ENCODE data around the gene RYR2. TPM values are rescaled to one million over a fixed set of nuclear protein-coding genes. Genes with fewer than 3 reads are reported as not detected.

Gene RYR2
- total RNA-seq, 1 experiment from 2014 or later: 0.03 TPM

DNA sequence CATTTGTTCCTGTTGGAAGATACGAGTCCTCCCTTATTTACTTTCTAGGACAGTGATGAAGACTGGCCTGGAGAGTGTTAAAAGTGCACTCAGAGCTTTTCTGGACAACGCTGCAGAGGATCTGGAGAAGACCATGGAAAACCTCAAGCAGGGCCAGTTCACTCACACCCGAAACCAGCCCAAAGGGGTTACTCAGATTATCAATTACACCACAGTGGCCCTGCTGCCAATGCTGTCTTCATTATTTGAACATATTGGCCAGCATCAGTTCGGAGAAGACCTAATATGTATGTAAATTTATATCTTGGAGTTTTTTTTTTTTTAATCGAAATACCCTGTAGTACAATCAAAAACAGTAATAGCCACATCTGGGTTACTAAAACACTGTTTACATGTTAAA lies 658.2 kb downstream of the RYR2 start:
- H3K9me3 ChIP-seq (ENCODE audit: control insufficient read depth, insufficient read depth, low read depth, low read length): no peaks in the 10 kb centered on the region
- no peaks in the 10 kb centered on the region for H3K27me3 ChIP-seq (ENCODE audit: control insufficient read depth, insufficient read depth, low read length)
- no peaks in the 10 kb centered on the region; the same call in 1 of the 2 replicates for H3K36me3 ChIP-seq (ENCODE audit: control insufficient read depth, insufficient read depth, low read length)
- in situ Hi-C loops (cut with HindIII; ENCODE audit: low pct_unique_long_range_greater_than_20kb, low sequenced_read_pairs) (no loop called here), intact Hi-C loops (cut with micrococcal nuclease; ENCODE audit: unreplicated experiment) (no loop called here)
- BruUV-seq (replicated peaks): no TSS peak
- no peak overlapping the region for H3K27ac ChIP-seq (ENCODE audit: low read length)
- ATAC-seq: no peak
- no peaks in the 10 kb centered on the region for H3K4me1 ChIP-seq (ENCODE audit: control insufficient read depth, insufficient read depth, low read length)
- no peak for DNase-seq (ENCODE audit: low read depth, low spot score)
- no peak overlapping the region for H3K4me3 ChIP-seq (ENCODE audit: low read depth in 2 of 2, low read length in 2 of 2)
- CTCF ChIA-PET: no interaction called here
- POLR2A ChIA-PET: no interaction called here
- TF ChIP-seq, protein P1, sequence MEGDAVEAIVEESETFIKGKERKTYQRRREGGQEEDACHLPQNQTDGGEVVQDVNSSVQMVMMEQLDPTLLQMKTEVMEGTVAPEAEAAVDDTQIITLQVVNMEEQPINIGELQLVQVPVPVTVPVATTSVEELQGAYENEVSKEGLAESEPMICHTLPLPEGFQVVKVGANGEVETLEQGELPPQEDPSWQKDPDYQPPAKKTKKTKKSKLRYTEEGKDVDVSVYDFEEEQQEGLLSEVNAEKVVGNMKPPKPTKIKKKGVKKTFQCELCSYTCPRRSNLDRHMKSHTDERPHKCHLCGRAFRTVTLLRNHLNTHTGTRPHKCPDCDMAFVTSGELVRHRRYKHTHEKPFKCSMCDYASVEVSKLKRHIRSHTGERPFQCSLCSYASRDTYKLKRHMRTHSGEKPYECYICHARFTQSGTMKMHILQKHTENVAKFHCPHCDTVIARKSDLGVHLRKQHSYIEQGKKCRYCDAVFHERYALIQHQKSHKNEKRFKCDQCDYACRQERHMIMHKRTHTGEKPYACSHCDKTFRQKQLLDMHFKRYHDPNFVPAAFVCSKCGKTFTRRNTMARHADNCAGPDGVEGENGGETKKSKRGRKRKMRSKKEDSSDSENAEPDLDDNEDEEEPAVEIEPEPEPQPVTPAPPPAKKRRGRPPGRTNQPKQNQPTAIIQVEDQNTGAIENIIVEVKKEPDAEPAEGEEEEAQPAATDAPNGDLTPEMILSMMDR (IDR thresholded peaks at IDR 0.05): no peak
- TF ChIP-seq, protein P2, sequence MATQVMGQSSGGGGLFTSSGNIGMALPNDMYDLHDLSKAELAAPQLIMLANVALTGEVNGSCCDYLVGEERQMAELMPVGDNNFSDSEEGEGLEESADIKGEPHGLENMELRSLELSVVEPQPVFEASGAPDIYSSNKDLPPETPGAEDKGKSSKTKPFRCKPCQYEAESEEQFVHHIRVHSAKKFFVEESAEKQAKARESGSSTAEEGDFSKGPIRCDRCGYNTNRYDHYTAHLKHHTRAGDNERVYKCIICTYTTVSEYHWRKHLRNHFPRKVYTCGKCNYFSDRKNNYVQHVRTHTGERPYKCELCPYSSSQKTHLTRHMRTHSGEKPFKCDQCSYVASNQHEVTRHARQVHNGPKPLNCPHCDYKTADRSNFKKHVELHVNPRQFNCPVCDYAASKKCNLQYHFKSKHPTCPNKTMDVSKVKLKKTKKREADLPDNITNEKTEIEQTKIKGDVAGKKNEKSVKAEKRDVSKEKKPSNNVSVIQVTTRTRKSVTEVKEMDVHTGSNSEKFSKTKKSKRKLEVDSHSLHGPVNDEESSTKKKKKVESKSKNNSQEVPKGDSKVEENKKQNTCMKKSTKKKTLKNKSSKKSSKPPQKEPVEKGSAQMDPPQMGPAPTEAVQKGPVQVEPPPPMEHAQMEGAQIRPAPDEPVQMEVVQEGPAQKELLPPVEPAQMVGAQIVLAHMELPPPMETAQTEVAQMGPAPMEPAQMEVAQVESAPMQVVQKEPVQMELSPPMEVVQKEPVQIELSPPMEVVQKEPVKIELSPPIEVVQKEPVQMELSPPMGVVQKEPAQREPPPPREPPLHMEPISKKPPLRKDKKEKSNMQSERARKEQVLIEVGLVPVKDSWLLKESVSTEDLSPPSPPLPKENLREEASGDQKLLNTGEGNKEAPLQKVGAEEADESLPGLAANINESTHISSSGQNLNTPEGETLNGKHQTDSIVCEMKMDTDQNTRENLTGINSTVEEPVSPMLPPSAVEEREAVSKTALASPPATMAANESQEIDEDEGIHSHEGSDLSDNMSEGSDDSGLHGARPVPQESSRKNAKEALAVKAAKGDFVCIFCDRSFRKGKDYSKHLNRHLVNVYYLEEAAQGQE (IDR thresholded peaks at IDR 0.05; ENCODE audit: insufficient read depth in 1 of 2, low read depth in 2 of 2, low read length in 1 of 2): no peak
- TF ChIP-seq TCF7L2 (IDR thresholded peaks at IDR 0.05; ENCODE audit: low read depth, low read length): no peak
- no peak for TF ChIP-seq SIN3A (IDR thresholded peaks at IDR 0.05; ENCODE audit: borderline replicate concordance, insufficient read depth, low read depth, low read length)
- TF ChIP-seq POLR2AphosphoS5 (IDR thresholded peaks at IDR 0.05; ENCODE audit: low read depth, low read length): no peak

DNA sequence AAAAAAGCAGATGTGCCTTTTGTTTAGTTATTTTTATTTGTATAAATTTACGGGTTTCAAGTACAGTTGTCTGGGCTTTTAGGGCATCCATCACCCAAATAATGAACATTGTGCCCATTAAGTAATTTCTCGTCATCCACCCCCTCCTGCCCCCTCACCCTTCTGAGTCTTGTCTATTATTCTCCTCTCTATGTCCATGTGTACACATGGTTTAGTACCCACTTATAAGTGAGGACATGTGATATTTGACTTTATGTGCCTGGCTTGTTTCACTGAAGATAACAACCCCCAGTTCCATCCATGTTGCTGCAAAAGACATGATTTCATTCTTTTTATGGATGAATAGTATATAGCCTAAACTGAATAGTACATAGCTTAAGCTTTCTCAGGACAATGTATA lies 659.5 kb downstream of the RYR2 start:
- Histone ChIP-seq H3K4me1 (ENCODE audit: control insufficient read depth, insufficient read depth, low read length) (no peaks in the 10 kb centered on the region), H3K27me3 (ENCODE audit: control insufficient read depth, insufficient read depth, low read length) (no peaks in the 10 kb centered on the region), H3K9me3 (ENCODE audit: control insufficient read depth, insufficient read depth, low read depth, low read length) (no peaks in the 10 kb centered on the region), H3K4me3 (ENCODE audit: low read depth in 2 of 2, low read length in 2 of 2) (no peak overlapping the region), H3K36me3 (ENCODE audit: control insufficient read depth, insufficient read depth, low read length) (no peaks in the 10 kb centered on the region; the same call in 1 of the 2 replicates), H3K27ac (ENCODE audit: low read length) (no peak overlapping the region)
- TF ChIP-seq, protein P2 (IDR thresholded peaks at IDR 0.05; ENCODE audit: insufficient read depth in 1 of 2, low read depth in 2 of 2, low read length in 1 of 2): no peak
- TF ChIP-seq, protein P1 (IDR thresholded peaks at IDR 0.05): no peak
- no peak for TF ChIP-seq SIN3A (IDR thresholded peaks at IDR 0.05; ENCODE audit: borderline replicate concordance, insufficient read depth, low read depth, low read length)
- no peak for TF ChIP-seq TCF7L2 (IDR thresholded peaks at IDR 0.05; ENCODE audit: low read depth, low read length)
- TF ChIP-seq POLR2AphosphoS5 (IDR thresholded peaks at IDR 0.05; ENCODE audit: low read depth, low read length): no peak
- CTCF ChIA-PET: no interaction called here
- no TSS peak for BruUV-seq (replicated peaks)
- ATAC-seq (no peak), DNase-seq (ENCODE audit: low read depth, low spot score) (no peak)
- intact Hi-C loops (cut with micrococcal nuclease; ENCODE audit: unreplicated experiment): no loop called here
- POLR2A ChIA-PET: no interaction called here
- in situ Hi-C loops (cut with HindIII; ENCODE audit: low pct_unique_long_range_greater_than_20kb, low sequenced_read_pairs): no loop called here

All from Panc1 (cell line).